Aorta (tissue), 5 donors: Measurements from ENCODE around the gene AKR1E2. TPM values are rescaled to one million over a fixed set of nuclear protein-coding genes. Genes with fewer than 3 reads are reported as not detected.

Experiments used
- ATAC-seq: fragments of 200-7000 bp; cut with Tn5 transposase; one replicate; pipeline ENCODE4 v1.9.1; 2022; ENCODE audit warnings: moderate library complexity; ENCODE audit not compliant: low FRiP score
- DNase-seq, 2 donors: peaks; one replicate each; pipeline ENCODE4 v3.0.0-alpha.2; 2020
- H3K27ac ChIP-seq, 2 donors: one replicate each; pipeline ENCODE4 v1.5.1; 2013; ENCODE audit warnings: low read length in 2 of 2, mild to moderate bottlenecking in 2 of 2, moderate library complexity in 2 of 2, control low read depth in 1 of 2, inconsistent platforms in 1 of 2, low read depth in 1 of 2
- H3K27me3 ChIP-seq, 2 donors: one replicate each; pipeline ENCODE4 v1.6.1; 2013; ENCODE audit warnings: control low read depth in 1 of 2, low read length in 1 of 2, mild to moderate bottlenecking in 1 of 2, moderate library complexity in 1 of 2; ENCODE audit not compliant: insufficient read depth in 2 of 2, control insufficient read depth in 1 of 2
- H3K36me3 ChIP-seq, 2 donors: one replicate each; pipeline ENCODE4 v1.6.1; 2013; ENCODE audit warnings: control low read depth in 1 of 2, low read length in 1 of 2, mild to moderate bottlenecking in 1 of 2; ENCODE audit not compliant: insufficient read depth in 2 of 2, control insufficient read depth in 1 of 2
- H3K4me1 ChIP-seq, 2 donors: one replicate each; pipeline ENCODE4 v1.6.1; 2013; ENCODE audit warnings: low read length in 2 of 2, control low read depth in 1 of 2, mild to moderate bottlenecking in 1 of 2, moderate library complexity in 1 of 2; ENCODE audit not compliant: insufficient read depth in 2 of 2, control insufficient read depth in 1 of 2
- H3K4me3 ChIP-seq, 2 donors: one replicate each; pipeline ENCODE4 v1.5.1; 2013; ENCODE audit warnings: low read length in 2 of 2, control low read depth in 1 of 2, mild to moderate bottlenecking in 1 of 2
- H3K9me3 ChIP-seq: one replicate; pipeline ENCODE4 v1.6.1; 2013; ENCODE audit warnings: mild to moderate bottlenecking, low read length; ENCODE audit not compliant: control insufficient read depth
- WGBS, 2 donors: extraction: QIAGEN DNeasy Blood & Tissue Kit; methylation state at CpG; one replicate each; pipeline ENCODE4 v1.1.7; 2013; 5-methylcytosine and 5-hydroxymethylcytosine counted together
- intact Hi-C, 2 donors: fragments of 100-400 bp; cut with DNase I; formaldehyde crosslinking; loops; one replicate each; pipeline versions ENCODE4 v1.14.2 to v1.15.0; 2022
- polyA plus RNA-seq, 2 donors: library from polyadenylated mRNA; stranded (reverse); fragments of 200-250 nt; gene quantifications; one replicate each; pipeline ENCODE4 v1.2.3, GENCODE V29; 2013
- total RNA-seq, 2 donors: library from RNA; stranded (reverse); fragmentation: NEBNext Ultra II Directional; extraction: Animal tissue kit (Norgen Biotek cat#: 25700); gene quantifications; one replicate each; pipeline ENCODE4 v1.2.1, GENCODE V29; 2021
- donor health status: healthy with polysubstance abuse.
- donor health status: Bipolar disorder and iron deficiency.
- donor health status: DM: no; HTN: no; CAD: no.
- donor health status: DM: no; HTN: no; CAD: no.
- donor health status: DM: yes; HTN: yes; CAD: no.

Gene AKR1E2
- total and polyA plus RNA-seq, 4 donors, result 4.9 to 20.8 (median 8.0) TPM

DNA sequence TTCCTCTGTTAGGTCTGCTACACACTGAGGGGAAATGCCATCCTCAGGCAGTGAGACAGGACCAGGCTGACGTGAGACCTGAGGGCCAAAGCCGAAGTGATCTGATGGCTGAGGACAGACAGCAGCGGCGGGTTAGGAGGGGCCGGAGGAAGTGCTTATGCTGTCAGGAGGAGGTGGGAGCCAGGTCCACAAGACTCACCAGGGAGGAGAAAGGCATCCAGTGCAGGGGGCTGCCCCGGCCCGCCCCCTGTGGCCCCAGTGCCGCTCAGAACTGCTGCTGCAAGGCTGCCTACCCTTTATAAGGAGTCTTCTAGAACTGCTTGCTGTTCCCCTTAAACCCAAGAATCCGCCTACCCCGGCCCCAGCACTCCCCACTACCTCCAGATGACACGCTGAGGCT is 19.8 kb downstream of the AKR1E2 start:
- DNase-seq, result no peak
- H3K27ac ChIP-seq, result no peak overlapping the region
- no peak overlapping the region for H3K4me3 ChIP-seq
- intact Hi-C loops, result loop anchor here in 1 of 2 donors (5.0 to 10.0 kb wide), 2 partner anchors 462 to 539 kb away; no protein-coding TSS in a partner anchor
- no peaks in the 10 kb centered on the region for H3K9me3 ChIP-seq
- no peaks in the 10 kb centered on the region for H3K4me1 ChIP-seq
- no peak for ATAC-seq
- no peaks in the 10 kb centered on the region for H3K36me3 ChIP-seq
- 94 to 97% methylated on average over 11 of the region's 11 CpGs for WGBS, 2 donors
- no peaks in the 10 kb centered on the region for H3K27me3 ChIP-seq

DNA sequence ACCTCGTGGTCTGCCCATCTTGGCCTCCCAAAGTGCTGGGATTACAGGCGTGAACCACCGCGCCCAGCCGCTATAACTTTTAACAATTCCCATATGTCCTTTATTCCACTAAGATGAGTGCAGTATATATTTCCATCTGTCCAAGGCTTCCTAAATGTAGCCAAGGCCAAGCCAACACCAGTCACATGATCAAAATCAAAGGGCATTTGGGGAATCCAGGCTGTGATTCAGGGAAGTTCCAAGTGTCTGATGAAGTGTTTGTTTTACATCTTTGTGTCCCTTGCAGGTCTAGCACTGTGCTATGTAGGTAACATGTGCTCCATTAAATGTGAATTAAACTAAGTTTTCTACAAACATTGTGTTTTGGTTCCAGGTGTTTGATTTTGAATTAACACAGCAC is 20.8 kb downstream of the AKR1E2 start:
- H3K4me3 ChIP-seq, result no peak overlapping the region
- 75 to 80% methylated on average over 5 of the region's 5 CpGs for WGBS, 2 donors
- no peaks in the 10 kb centered on the region for H3K4me1 ChIP-seq
- no peaks in the 10 kb centered on the region for H3K9me3 ChIP-seq
- DNase-seq (no peak), ATAC-seq (no peak)
- no peak overlapping the region for H3K27ac ChIP-seq
- H3K36me3 ChIP-seq, result no peaks in the 10 kb centered on the region
- H3K27me3 ChIP-seq, result no peaks in the 10 kb centered on the region
- intact Hi-C loops, result loop anchor here in 1 of 2 donors (5.0 to 10.0 kb wide), 2 partner anchors 461 to 538 kb away; no protein-coding TSS in a partner anchor

GRCh38 chr10:4847561-4848355 is 21.8 kb downstream of the AKR1E2 start:
- H3K4me3 ChIP-seq, result no peak overlapping the region
- H3K36me3 ChIP-seq, result no peaks in the 10 kb centered on the region
- no peaks in the 10 kb centered on the region for H3K9me3 ChIP-seq
- WGBS, 2 donors, result 73 to 78% methylated on average over 7 of the region's 7 CpGs
- no peaks in the 10 kb centered on the region for H3K4me1 ChIP-seq
- intact Hi-C loops, result loop anchor here in 1 of 2 donors (2.0 to 10.0 kb wide), 3 partner anchors 435 to 537 kb away; no protein-coding TSS in a partner anchor
- DNase-seq (peak in 1 of 2 donors; percentile 49), ATAC-seq (peak; percentile 19)
- no peak overlapping the region for H3K27ac ChIP-seq
- no peaks in the 10 kb centered on the region for H3K27me3 ChIP-seq

- ATAC-seq (no peak), DNase-seq (no peak)
- H3K9me3 ChIP-seq, result no peaks in the 10 kb centered on the region
- H3K27ac ChIP-seq, result no peak overlapping the region
- intact Hi-C loops, result loop anchor here in 1 of 2 donors (2.0 to 10.0 kb wide), 3 partner anchors 434 to 536 kb away; no protein-coding TSS in a partner anchor
- no peaks in the 10 kb centered on the region for H3K27me3 ChIP-seq
- no peaks in the 10 kb centered on the region for H3K4me1 ChIP-seq
- 81 to 82% methylated on average over 7 of the region's 7 CpGs for WGBS, 2 donors
- no peaks in the 10 kb centered on the region for H3K36me3 ChIP-seq
- no peak overlapping the region for H3K4me3 ChIP-seq
These were observed 22.5 kb downstream of the AKR1E2 start for GRCh38 chr10:4848356-4849041.

DNA sequence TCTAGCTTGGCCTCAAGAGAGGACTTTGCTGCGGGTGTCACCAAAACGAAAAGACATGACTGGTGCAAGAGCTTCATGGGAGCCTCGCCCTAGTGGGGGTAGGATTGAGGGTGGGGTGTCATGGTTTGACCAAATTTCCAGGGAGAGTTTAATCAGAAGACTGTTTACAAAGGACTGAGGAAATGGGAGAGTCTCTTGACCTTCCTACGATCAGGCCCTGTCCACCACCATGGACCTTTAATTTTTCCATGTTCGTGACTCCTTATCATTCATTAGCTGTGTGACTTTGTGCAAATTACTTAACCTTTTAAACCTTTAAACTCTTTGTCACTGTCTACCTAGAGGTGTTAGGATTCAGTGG is 23.0 kb downstream of the AKR1E2 start:
- DNase-seq (no peak), ATAC-seq (no peak)
- 93 to 96% methylated on average over 5 of the region's 5 CpGs for WGBS, 2 donors
- Histone ChIP-seq H3K27me3 (no peaks in the 10 kb centered on the region), H3K36me3 (no peaks in the 10 kb centered on the region), H3K27ac (no peak overlapping the region), H3K4me3 (no peak overlapping the region), H3K4me1 (no peaks in the 10 kb centered on the region), H3K9me3 (no peaks in the 10 kb centered on the region)
- intact Hi-C loops, result loop anchor here in 1 of 2 donors (2.0 to 10.0 kb wide), 3 partner anchors 434 to 536 kb away; no protein-coding TSS in a partner anchor

- Histone ChIP-seq H3K4me3 (no peak overlapping the region), H3K4me1 (no peaks in the 10 kb centered on the region), H3K27ac (peak overlapping the region; percentile 20 to 52), H3K36me3 (no peaks in the 10 kb centered on the region), H3K27me3 (no peaks in the 10 kb centered on the region), H3K9me3 (no peaks in the 10 kb centered on the region)
- 3 to 4% methylated on average over 12 of the region's 12 CpGs for WGBS, 2 donors
- ATAC-seq (peak; percentile 92), DNase-seq (peak; percentile 93 to 98)
- intact Hi-C loops, result loop anchor here (2.0 to 10.0 kb wide), 6 partner anchors 88 to 535 kb away; partner anchors contain the start of gene AKR1C3 (in 2 of the 2)
These were observed 23.7 kb downstream of the AKR1E2 start for GRCh38 chr10:4849555-4850242.

GRCh38 chr10:4850397-4850796 is 24.4 kb downstream of the AKR1E2 start:
- WGBS, 2 donors, result 66 to 75% methylated on average over 7 of the region's 7 CpGs

GRCh38 chr10:4851176-4851575 is 25.2 kb downstream of the AKR1E2 start:
- DNase-seq (no peak), ATAC-seq (no peak)
- Histone ChIP-seq H3K27ac (no peak overlapping the region), H3K4me1 (no peaks in the 10 kb centered on the region), H3K27me3 (no peaks in the 10 kb centered on the region), H3K4me3 (no peak overlapping the region), H3K9me3 (no peaks in the 10 kb centered on the region), H3K36me3 (no peaks in the 10 kb centered on the region)
- intact Hi-C loops, result loop anchor here (2.0 to 10.0 kb wide), 5 partner anchors 86 to 534 kb away; partner anchors contain the start of gene AKR1C3 (in 2 of the 2)
- 92 to 93% methylated on average over 5 of the region's 5 CpGs for WGBS, 2 donors

More at GRCh38 chr10:4850397-4850796, 24.4 kb downstream of the AKR1E2 start:
- Histone ChIP-seq H3K4me1 (no peaks in the 10 kb centered on the region), H3K4me3 (no peak overlapping the region), H3K27ac (peak overlapping the region in 1 of 2 donors; percentile 20), H3K27me3 (no peaks in the 10 kb centered on the region), H3K9me3 (no peaks in the 10 kb centered on the region), H3K36me3 (no peaks in the 10 kb centered on the region)
- intact Hi-C loops, result loop anchor here (2.0 to 10.0 kb wide), 5 partner anchors 87 to 534 kb away; partner anchors contain the start of gene AKR1C3 (in 2 of the 2)
- DNase-seq (peak in 1 of 2 donors; percentile 41), ATAC-seq (no peak)
